Measurements from ENCODE around the gene PTGES.
"Not testable (repeated sequence)": the region's sequence is repeated elsewhere in the genome, so short reads cannot be mapped to it uniquely, and the experiment has no call there.

Gene PTGES, protein sequence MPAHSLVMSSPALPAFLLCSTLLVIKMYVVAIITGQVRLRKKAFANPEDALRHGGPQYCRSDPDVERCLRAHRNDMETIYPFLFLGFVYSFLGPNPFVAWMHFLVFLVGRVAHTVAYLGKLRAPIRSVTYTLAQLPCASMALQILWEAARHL

DNA sequence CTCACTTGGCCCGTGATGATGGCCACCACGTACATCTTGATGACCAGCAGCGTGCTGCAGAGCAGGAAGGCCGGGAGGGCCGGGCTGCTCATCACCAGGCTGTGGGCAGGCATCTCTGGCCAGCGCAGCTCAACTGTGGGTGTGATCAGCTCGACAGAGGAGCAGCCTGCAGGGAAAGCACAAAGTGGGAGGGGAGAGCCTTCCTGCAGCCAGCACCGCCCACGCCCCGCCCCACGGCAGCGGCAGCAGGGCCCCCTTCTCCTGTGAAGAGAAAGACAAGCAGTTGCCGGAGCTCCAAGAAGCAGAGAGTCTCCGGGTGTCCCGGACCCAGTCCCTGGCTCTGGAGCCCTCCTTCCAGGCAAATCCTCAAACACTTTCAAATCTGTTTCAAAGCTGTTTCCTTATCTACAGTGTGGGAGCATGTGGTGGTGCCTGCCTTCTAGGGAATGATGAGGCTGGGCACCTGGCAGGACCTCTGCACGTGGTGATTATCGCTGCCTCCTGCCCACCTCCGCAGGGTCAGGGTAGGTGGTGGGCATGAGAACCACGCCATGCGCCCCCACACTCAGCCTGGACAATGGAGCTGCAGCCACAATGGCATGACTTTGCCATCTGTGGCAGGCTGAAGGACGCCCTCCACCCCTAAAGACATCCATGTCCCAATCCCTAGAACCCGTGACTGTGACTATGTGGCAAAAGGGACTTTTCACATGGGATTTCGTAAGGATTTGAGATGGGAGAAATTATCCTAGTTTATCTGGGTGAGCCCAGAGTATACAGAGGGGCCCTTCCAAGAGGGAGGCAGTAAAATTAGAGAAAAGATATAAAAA is at the start of gene PTGES:
PTGES (minus strand) TSS at position 143 of the 830 bp plus-strand sequence; CDS start at position 113, 30 bp downstream.
- peak within 1 kb of the TSS; percentile 37 for H3K4me3 ChIP-seq (ENCODE audit: low read depth, low read length)
- peak; percentile 79 for DNase-seq (ENCODE audit: low read depth, low spot score)
- in situ Hi-C loops (cut with HindIII; ENCODE audit: low sequenced_read_pairs) = no loop called here
- TF ChIP-seq, protein P1, sequence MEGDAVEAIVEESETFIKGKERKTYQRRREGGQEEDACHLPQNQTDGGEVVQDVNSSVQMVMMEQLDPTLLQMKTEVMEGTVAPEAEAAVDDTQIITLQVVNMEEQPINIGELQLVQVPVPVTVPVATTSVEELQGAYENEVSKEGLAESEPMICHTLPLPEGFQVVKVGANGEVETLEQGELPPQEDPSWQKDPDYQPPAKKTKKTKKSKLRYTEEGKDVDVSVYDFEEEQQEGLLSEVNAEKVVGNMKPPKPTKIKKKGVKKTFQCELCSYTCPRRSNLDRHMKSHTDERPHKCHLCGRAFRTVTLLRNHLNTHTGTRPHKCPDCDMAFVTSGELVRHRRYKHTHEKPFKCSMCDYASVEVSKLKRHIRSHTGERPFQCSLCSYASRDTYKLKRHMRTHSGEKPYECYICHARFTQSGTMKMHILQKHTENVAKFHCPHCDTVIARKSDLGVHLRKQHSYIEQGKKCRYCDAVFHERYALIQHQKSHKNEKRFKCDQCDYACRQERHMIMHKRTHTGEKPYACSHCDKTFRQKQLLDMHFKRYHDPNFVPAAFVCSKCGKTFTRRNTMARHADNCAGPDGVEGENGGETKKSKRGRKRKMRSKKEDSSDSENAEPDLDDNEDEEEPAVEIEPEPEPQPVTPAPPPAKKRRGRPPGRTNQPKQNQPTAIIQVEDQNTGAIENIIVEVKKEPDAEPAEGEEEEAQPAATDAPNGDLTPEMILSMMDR (IDR thresholded peaks at IDR 0.05; ENCODE audit: low read depth, low read length) = no peak

DNA sequence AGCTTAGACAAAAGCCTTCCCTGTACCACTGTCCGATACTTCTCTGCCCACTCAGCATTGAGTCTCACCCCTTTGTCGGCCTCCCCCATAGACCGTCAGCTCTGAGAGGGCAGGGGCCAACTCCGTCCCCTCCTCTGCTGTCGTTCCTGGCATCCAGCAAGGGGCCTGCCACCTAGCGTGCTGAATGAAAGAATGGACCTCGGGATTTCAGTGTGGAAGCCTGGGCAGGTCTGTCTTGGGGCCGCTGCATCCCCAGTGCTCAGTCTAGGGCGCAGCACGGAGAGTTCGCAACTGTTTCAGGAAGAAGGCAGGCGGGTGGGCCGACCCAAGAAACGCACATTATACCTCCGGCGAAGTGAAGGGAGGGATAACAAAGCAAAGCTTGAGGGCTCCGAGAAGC is 48.7 kb upstream of the PTGES start:
- no peak overlapping the region for H3K4me3 ChIP-seq (ENCODE audit: low read depth, low read length)
- TF ChIP-seq, protein P1 (IDR thresholded peaks at IDR 0.05; ENCODE audit: low read depth, low read length) = no peak
- in situ Hi-C loops (cut with HindIII; ENCODE audit: low sequenced_read_pairs) = no loop called here
- DNase-seq (ENCODE audit: low read depth, low spot score) = no peak

- TF ChIP-seq, protein P1 (IDR thresholded peaks at IDR 0.05; ENCODE audit: low read depth, low read length) = no peak
- in situ Hi-C loops (cut with HindIII; ENCODE audit: low sequenced_read_pairs) = no loop called here
- no peak overlapping the region for H3K4me3 ChIP-seq (ENCODE audit: low read depth, low read length)
- no peak for DNase-seq (ENCODE audit: low read depth, low spot score)
Observed at GRCh38 chr9:129798973-129799372, 46.1 kb upstream of the PTGES start.

GRCh38 chr9:129796029-129796428 is 43.2 kb upstream of the PTGES start:
- H3K4me3 ChIP-seq (ENCODE audit: low read depth, low read length); DNase-seq (ENCODE audit: low read depth, low spot score); in situ Hi-C loops (cut with HindIII; ENCODE audit: low sequenced_read_pairs): not testable (repeated sequence)

DNA sequence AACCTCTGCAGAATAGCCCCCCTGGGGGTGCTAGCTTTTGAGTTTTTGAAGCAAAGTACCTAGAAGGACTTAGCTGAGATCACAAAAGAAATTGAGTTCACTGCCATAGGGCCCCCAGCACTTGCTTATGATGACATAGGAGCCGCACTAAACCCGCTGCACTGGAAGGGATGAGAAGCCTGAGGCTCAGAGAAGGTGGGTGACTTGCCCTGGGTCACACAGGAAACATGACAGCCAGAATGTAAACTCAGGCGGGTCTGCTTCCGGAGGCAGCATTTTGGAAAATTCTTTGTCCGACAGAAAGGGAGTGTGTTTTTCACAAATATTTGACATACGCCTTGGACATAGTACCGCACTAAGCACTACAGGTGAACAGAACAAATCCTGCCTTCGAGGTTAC is 41.7 kb upstream of the PTGES start:
- in situ Hi-C loops (cut with HindIII; ENCODE audit: low sequenced_read_pairs) = no loop called here
- TF ChIP-seq, protein P1 (IDR thresholded peaks at IDR 0.05; ENCODE audit: low read depth, low read length) = no peak
- H3K4me3 ChIP-seq (ENCODE audit: low read depth, low read length) = no peak overlapping the region
- DNase-seq (ENCODE audit: low read depth, low spot score) = no peak

GRCh38 chr9:129786481-129786880 is 33.6 kb upstream of the PTGES start:
- DNase-seq (ENCODE audit: low read depth, low spot score) = no peak
- in situ Hi-C loops (cut with HindIII; ENCODE audit: low sequenced_read_pairs) = no loop called here
- TF ChIP-seq, protein P1 (IDR thresholded peaks at IDR 0.05; ENCODE audit: low read depth, low read length) = no peak
- H3K4me3 ChIP-seq (ENCODE audit: low read depth, low read length) = no peak overlapping the region

DNA sequence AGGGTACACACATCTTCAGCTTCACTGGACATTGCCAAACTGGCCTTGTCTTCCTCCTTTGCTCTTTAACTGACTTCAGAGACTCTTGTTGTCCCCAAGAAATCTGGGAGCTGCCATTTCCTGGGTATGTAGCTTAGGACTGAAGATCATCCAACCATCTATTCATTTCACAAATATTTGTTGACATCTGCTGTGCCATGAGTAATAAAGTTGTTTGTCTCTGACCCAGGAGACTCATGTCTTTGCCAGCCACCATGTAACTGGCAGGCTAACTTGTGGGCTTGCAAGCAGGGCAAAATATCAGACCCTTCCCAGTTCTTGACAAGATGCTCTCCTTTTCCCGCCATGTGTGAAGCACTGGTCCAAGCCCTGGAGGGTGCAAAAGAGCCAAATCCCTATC is 33.0 kb upstream of the PTGES start:
- no peak overlapping the region for H3K4me3 ChIP-seq (ENCODE audit: low read depth, low read length)
- TF ChIP-seq, protein P1 (IDR thresholded peaks at IDR 0.05; ENCODE audit: low read depth, low read length) = no peak
- in situ Hi-C loops (cut with HindIII; ENCODE audit: low sequenced_read_pairs) = no loop called here
- no peak for DNase-seq (ENCODE audit: low read depth, low spot score)

DNA sequence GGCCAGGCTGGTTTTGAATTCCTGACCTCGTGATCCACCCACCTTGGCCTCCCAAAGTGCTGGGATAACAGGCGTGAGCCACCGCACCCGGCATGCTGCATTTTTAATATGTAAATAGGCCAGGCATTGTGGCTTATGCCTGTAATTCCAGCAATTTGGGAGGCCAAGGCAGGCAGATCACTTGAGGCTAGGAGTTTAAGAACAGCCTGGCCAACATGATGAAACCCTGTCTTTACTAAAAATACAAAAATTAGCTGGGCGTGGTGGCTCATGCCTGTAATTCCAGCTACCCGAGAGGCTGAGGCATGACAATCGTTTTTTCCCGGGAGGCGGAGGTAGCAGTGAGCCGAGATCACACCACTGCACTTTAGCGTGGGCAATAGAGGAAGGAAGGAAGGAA is 32.1 kb upstream of the PTGES start:
- H3K4me3 ChIP-seq (ENCODE audit: low read depth, low read length); in situ Hi-C loops (cut with HindIII; ENCODE audit: low sequenced_read_pairs); DNase-seq (ENCODE audit: low read depth, low spot score): not testable (repeated sequence)

Data from astrocyte of the spinal cord (primary cell).